ENCODE data around the gene NEURL1.

DNA sequence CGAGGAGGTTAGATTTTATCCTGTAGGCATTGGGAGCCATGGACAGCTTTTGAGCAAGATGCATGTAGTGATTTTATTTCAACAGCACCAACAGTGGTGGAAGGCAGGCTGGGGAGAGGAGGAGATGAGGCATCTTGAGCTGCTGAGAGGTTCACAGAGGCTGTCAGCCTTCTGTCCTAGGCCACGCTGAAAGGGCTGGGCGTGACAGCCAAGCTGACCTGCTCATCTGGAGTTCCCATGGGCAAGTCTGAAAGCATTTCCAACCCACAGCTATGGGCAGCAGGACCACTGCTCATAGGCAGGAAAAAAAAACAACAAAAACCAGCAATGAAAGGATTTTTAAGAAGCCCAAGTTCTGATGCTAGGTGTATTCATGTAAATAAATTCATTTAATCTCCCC lies 7.7 kb downstream of the NEURL1 start:
- TF ChIP-seq GATA3 (IDR thresholded peaks at IDR 0.05; ENCODE audit: low read depth, low read length): no peak
- TF ChIP-seq GATA2 (IDR thresholded peaks at IDR 0.05; ENCODE audit: low read depth, low read length): no peak

All from SH-SY5Y (cell line).